Uterus (tissue), 4 donors: ENCODE data around the gene ADCY7. TPM values are rescaled to one million over a fixed set of nuclear protein-coding genes. Genes with fewer than 3 reads are reported as not detected.

Source experiments
- DNase-seq, 2 donors: peaks; one replicate each; pipeline ENCODE4 v3.0.0-alpha.2; 2019 to 2020
- H3K27ac ChIP-seq, 2 donors: fragments of 200-600 bp; sonication (generic); 1 replicate in 1 of 2; 2 replicates in 1 of 2; pipeline ENCODE4 v1.5.1; 2016 to 2018
- H3K27me3 ChIP-seq, 2 donors: fragments of 200-600 bp; sonication (generic); one replicate each; pipeline ENCODE4 v1.5.1; 2018 to 2019; ENCODE audit warnings: control low read depth in 1 of 2
- H3K36me3 ChIP-seq, 2 donors: fragments of 200-600 bp; sonication (generic); one replicate each; pipeline ENCODE4 v1.5.1; 2019; ENCODE audit warnings: control low read depth in 1 of 2
- H3K4me1 ChIP-seq, 2 donors: fragments of 200-600 bp; sonication (generic); one replicate each; pipeline ENCODE4 v1.5.1; 2018 to 2019; ENCODE audit warnings: control low read depth in 1 of 2
- H3K4me3 ChIP-seq, 2 donors: fragments of 200-600 bp; sonication (generic); 1 replicate in 1 of 2; 2 replicates in 1 of 2; pipeline ENCODE4 v1.5.1; 2018 to 2019; ENCODE audit warnings: mild to moderate bottlenecking in 1 of 2
- H3K9me3 ChIP-seq, 2 donors: fragments of 200-600 bp; sonication (generic); one replicate each; pipeline ENCODE4 v1.5.1; 2019; ENCODE audit warnings: control low read depth in 1 of 2
- POLR2A ChIP-seq, 2 donors: fragments of 450-650 bp; IDR thresholded peaks; one replicate each; pipeline ENCODE4 v1.6.1; 2016; ENCODE audit warnings: antibody characterized with exemption in 2 of 2, mild to moderate bottlenecking in 1 of 2, moderate library complexity in 1 of 2
- intact Hi-C: fragments of 100-400 bp; cut with DNase I; formaldehyde crosslinking; loops from one replicate; pipeline ENCODE4 v1.15.1; 2023; ENCODE audit warnings: low total_unique reads
- total RNA-seq, 4 donors: library from RNA; depleted of rRNA in 3 of 4; stranded (reverse); fragments of >200 nt in 3 of 4; gene quantifications; one replicate each; pipeline versions ENCODE4 v1.1.0 to v1.2.4, GENCODE V29; 2014 to 2023
- TF ChIP-seq, protein P1 (sequence below), 4 experiments: fragments of 200-600 bp in 2 of 4; fragments of 450-650 bp in 2 of 4; sonication (generic) in 2 of 4; IDR thresholded peaks; one replicate each; pipeline ENCODE4 v1.5.1; 2016 to 2019; ENCODE audit warnings: antibody characterized with exemption in 4 of 4, mild to moderate bottlenecking in 2 of 4, moderate library complexity in 1 of 4
- donor health status: DM: yes; HTN: yes; CAD: no.

ADCY7 gene
- total RNA-seq, 4 donors from 2014 or later = 3.3 to 25.9 (median 6.6) TPM

DNA sequence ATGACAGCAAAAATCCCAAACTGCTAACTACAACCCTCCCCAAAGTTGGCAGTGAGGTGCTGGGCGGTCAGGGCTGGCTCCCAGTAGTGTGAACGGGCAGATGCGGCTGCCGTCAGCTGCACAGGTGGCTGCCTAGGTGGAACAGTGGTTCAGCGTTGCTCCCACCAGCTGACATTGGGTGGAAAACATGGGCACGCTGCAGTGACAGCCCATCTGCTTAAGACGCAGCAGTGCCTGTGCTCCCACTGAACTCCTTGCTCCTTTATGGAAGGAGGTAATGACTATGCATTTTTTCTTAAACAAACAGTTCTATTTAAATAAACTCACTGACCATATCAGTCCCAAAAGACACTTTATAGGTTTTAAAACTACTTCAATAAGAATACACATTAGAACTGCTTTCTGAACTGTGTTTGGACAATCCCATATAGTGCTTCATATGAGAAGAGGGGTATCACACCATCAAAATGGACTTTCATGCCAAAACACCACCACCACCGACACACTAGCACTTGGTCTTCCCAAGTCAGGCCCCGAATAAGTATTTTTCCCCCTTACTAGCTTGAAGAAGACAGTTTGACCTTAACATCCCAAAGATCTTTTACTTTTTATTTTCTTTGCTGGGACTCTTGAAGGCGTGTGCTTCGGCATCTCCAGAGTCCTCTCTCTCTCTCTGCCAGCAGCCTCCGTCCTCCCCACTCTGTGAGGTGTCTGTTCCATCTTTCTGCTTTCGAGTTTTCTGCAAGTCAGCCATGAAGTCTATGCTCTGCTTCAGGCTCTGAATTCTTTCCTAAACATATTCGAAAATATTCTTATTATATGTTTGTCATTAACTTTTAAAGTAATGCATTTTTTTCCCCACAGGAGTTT, 68.0 kb downstream of the ADCY7 start:
- Histone ChIP-seq H3K9me3 (no peaks in the 10 kb centered on the region), H3K36me3 (no peaks in the 10 kb centered on the region), H3K4me3 (no peak overlapping the region), H3K27ac (peak overlapping the region in 1 of 2 donors; percentile 30), H3K27me3 (no peaks in the 10 kb centered on the region), H3K4me1 (peaks cover 0 to 2% of the 10 kb centered on the region in 2 donors)
- TF ChIP-seq, protein P1, sequence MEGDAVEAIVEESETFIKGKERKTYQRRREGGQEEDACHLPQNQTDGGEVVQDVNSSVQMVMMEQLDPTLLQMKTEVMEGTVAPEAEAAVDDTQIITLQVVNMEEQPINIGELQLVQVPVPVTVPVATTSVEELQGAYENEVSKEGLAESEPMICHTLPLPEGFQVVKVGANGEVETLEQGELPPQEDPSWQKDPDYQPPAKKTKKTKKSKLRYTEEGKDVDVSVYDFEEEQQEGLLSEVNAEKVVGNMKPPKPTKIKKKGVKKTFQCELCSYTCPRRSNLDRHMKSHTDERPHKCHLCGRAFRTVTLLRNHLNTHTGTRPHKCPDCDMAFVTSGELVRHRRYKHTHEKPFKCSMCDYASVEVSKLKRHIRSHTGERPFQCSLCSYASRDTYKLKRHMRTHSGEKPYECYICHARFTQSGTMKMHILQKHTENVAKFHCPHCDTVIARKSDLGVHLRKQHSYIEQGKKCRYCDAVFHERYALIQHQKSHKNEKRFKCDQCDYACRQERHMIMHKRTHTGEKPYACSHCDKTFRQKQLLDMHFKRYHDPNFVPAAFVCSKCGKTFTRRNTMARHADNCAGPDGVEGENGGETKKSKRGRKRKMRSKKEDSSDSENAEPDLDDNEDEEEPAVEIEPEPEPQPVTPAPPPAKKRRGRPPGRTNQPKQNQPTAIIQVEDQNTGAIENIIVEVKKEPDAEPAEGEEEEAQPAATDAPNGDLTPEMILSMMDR (IDR thresholded peaks at IDR 0.05) = no peak
- no peak for TF ChIP-seq POLR2A (IDR thresholded peaks at IDR 0.05)
- no peak for DNase-seq
- intact Hi-C loops = no loop called here

DNA sequence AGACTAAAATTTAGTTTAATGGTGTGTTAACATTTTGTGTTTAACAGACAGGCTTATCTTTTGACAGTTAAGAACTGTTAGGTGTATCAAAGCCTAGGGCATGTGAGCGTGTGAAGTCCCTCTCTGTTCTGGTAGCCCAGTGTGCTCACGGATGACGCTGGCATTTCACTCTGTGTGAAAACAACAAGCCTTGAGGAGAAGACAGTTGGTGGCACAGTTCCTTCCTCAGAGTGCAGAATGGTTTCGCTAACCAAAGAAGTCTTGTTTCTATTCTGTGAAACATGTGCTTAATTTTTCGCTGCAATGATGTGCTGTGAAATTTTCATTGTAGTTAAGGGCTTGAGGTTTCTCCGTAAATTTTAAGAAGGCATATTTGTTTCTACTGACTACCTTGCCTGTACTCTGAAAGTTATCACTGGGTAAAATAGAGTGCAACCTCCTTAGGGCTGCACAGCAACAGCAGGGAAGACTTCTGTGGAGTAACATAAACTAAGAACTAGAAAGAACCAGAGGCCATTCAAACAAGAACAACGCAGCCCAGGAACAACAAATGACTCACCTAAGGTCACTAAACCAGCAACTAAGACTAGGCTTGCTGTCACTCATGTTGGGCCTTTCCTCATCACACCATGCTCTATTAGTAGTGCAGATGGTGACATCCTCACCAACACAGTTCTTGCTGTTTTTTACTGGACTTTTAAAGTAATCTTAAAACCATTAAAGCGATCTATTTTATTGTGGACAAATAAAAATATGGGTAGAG, 69.0 kb downstream of the ADCY7 start:
- intact Hi-C loops = no loop called here
- H3K4me1 ChIP-seq = peaks cover 0 to 13% of the 10 kb centered on the region in 2 donors
- peak overlapping the region in 1 of 2 donors; percentile 13 for H3K27ac ChIP-seq

DNA sequence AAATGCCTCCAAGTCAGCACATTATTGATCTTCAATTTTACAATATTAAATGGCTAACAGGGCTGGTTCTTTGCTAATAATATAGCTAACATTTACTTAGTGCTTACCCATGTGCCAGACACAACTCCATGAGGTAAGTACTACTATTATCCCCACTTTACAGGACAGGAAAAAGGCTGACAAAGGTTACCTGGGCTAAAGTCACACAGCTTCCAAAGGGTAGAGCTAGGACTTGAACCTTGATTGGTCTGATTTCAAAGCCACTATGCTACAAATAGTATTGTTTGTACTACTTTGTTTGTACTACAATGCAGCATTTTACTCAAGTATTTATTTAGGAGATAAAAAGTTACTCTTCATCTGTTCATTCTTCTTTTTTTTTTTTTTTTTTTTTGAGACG, 70.5 kb downstream of the ADCY7 start:
- peaks cover 0 to 17% of the 10 kb centered on the region in 2 donors for H3K4me1 ChIP-seq
- no peaks in the 10 kb centered on the region for H3K36me3 ChIP-seq
- no peaks in the 10 kb centered on the region for H3K27me3 ChIP-seq
- H3K27ac ChIP-seq = no peak overlapping the region
- intact Hi-C loops = no loop called here
- no peak overlapping the region for H3K4me3 ChIP-seq
- TF ChIP-seq, protein P1 (IDR thresholded peaks at IDR 0.05) = no peak
- no peak for TF ChIP-seq POLR2A (IDR thresholded peaks at IDR 0.05)
- DNase-seq = no peak
- H3K9me3 ChIP-seq = no peaks in the 10 kb centered on the region

More for the DNA sequence above, 69.0 kb downstream of the ADCY7 start:
- no peak for DNase-seq
- Histone ChIP-seq H3K9me3 (no peaks in the 10 kb centered on the region), H3K4me3 (no peak overlapping the region), H3K36me3 (no peaks in the 10 kb centered on the region), H3K27me3 (no peaks in the 10 kb centered on the region)
- no peak for TF ChIP-seq POLR2A (IDR thresholded peaks at IDR 0.05)
- TF ChIP-seq, protein P1 (IDR thresholded peaks at IDR 0.05) = no peak

DNA sequence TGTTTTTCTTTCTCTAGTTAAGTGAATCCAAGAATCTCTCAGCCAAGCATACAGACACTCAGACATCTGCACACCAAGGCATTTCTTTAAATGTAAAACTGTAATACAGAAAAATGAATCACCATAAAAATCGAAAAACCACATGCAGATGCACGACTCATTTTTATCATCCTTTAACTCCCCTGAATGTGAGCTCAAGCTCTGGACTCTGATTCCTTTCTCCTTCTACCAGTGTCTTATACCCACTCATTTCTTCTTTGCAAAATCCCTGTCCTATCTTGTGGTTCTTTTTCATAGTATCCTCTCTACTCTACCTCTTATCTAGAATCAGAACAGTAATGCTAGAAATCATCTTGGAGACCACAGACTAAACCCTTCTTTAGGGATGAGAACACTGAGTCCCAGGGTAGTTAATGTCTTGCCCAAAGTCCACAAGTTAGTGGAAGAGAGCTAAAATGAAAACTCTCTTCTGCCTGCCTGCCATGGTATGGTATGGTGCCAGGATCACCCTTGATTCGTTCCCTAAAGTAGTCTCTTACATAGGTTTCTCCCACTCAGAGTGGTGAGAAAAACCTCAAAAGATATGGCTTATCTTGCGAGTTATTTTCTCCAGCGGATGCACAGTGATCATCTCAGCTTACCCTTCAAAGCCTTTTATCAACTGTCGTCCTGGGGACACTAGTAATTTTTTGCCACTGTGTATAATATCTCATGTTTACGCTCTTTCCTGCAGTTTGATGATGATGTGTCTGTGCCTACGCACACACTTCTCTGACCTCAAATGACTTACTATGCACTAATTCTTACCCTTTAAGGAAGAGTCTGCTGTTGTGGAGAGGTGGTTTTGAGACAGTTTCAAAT, 72.2 kb downstream of the ADCY7 start:
- no peaks in the 10 kb centered on the region for H3K36me3 ChIP-seq
- H3K27ac ChIP-seq = peak overlapping the region in 1 of 2 donors; percentile 3
- DNase-seq = no peak
- H3K27me3 ChIP-seq = no peaks in the 10 kb centered on the region
- no peaks in the 10 kb centered on the region for H3K9me3 ChIP-seq
- intact Hi-C loops = no loop called here
- no peak overlapping the region for H3K4me3 ChIP-seq
- H3K4me1 ChIP-seq = peaks cover 0 to 17% of the 10 kb centered on the region in 2 donors
- no peak for TF ChIP-seq POLR2A (IDR thresholded peaks at IDR 0.05)
- TF ChIP-seq, protein P1 (IDR thresholded peaks at IDR 0.05) = no peak
